ENCODE measurements around the gene PCDHA1.

DNA sequence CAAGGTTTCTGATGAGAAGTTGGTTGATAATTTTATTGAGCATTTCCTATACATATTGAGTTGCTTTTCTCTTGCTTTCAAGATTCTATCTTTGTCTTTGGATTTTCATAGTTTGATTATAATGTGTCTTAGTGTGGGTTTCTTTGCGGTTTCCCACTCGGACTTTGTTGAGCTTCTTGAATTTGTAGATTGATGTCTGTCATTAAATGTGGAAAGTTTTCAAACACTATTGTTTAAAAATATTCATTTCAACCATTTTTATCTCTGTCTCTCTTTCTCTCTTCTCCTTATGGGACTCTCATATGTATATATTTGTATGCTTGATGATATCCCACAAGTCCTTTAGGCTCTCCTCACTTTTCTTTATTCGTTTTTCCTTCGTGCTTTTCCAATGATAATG is 18.5 kb upstream of the PCDHA1 start:
- TF ChIP-seq, protein P1, sequence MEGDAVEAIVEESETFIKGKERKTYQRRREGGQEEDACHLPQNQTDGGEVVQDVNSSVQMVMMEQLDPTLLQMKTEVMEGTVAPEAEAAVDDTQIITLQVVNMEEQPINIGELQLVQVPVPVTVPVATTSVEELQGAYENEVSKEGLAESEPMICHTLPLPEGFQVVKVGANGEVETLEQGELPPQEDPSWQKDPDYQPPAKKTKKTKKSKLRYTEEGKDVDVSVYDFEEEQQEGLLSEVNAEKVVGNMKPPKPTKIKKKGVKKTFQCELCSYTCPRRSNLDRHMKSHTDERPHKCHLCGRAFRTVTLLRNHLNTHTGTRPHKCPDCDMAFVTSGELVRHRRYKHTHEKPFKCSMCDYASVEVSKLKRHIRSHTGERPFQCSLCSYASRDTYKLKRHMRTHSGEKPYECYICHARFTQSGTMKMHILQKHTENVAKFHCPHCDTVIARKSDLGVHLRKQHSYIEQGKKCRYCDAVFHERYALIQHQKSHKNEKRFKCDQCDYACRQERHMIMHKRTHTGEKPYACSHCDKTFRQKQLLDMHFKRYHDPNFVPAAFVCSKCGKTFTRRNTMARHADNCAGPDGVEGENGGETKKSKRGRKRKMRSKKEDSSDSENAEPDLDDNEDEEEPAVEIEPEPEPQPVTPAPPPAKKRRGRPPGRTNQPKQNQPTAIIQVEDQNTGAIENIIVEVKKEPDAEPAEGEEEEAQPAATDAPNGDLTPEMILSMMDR (optimal IDR thresholded peaks at IDR 0.05 in 1 of 3, IDR thresholded peaks at IDR 0.05 in 1 of 3, conservative IDR thresholded peaks at IDR 0.05 in 1 of 3; ENCODE audit: extremely low read depth in 1 of 3, insufficient read depth in 2 of 3, low read length in 3 of 3) = no peak
- no peak for TF ChIP-seq EZH2 (IDR thresholded peaks at IDR 0.05; ENCODE audit: low read length)
